Activated naive CD4-positive, alpha-beta T cell treated with anti-CD3 and anti-CD28 coated beads, Interleukin-2, amount 50 U/mL, for 24 hours (primary cell): ENCODE results near the gene CLEC4G.
"Not testable (repeated sequence)": the region's sequence is repeated elsewhere in the genome, so short reads cannot be mapped to it uniquely, and the experiment has no call there.

Experiments
- H3K27ac Mint-ChIP-seq: one replicate; pipeline ENCODE4 v1.8.0; 2021; ENCODE audit warnings: mild to moderate bottlenecking, mixed read lengths
- H3K27me3 Mint-ChIP-seq: one replicate; pipeline ENCODE4 v1.8.0; 2021; ENCODE audit warnings: mixed read lengths
- H3K36me3 Mint-ChIP-seq: one replicate; pipeline ENCODE4 v1.8.0; 2021; ENCODE audit warnings: mixed read lengths
- H3K4me1 Mint-ChIP-seq: one replicate; pipeline ENCODE4 v1.8.0; 2021; ENCODE audit warnings: mixed read lengths
- H3K4me3 Mint-ChIP-seq: one replicate; pipeline ENCODE4 v1.8.0; 2021; ENCODE audit warnings: mild to moderate bottlenecking, mixed read lengths
- H3K9me3 Mint-ChIP-seq: one replicate; pipeline ENCODE4 v1.8.0; 2021; ENCODE audit warnings: mixed read lengths

Gene CLEC4G, protein sequence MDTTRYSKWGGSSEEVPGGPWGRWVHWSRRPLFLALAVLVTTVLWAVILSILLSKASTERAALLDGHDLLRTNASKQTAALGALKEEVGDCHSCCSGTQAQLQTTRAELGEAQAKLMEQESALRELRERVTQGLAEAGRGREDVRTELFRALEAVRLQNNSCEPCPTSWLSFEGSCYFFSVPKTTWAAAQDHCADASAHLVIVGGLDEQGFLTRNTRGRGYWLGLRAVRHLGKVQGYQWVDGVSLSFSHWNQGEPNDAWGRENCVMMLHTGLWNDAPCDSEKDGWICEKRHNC

DNA sequence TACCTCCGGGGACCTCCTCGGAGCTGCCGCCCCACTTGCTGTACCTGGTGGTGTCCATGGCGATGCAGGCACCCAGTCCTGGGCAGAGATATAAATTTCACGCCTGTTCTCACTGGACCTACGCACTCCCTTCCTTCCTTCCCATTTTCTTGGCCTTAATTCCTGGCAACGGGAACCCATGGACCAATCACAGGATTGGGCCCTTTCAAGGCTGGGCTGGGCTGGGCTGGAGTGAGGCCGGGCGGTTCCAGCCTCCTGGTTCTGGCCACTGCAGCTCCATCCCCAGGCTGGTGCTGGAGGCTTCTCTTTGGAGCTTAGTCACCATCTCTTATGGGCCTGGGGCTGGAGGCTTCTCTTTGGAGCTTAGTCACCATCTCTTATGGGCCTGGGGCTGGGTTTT lies at the start of gene CLEC4G:
Gene CLEC4G (minus strand): TSS at position 66 of the 400 bp plus-strand sequence. CDS start 8 bp downstream, at position 58.
- no peaks in the 10 kb centered on the region for H3K9me3 Mint-ChIP-seq
- H3K27ac Mint-ChIP-seq, result no peak within 1 kb of the TSS
- no peaks in the 10 kb centered on the region for H3K36me3 Mint-ChIP-seq
- peaks cover 14% of the 10 kb centered on the region for H3K4me1 Mint-ChIP-seq
- no peak within 1 kb of the TSS for H3K4me3 Mint-ChIP-seq
- H3K27me3 Mint-ChIP-seq, result peaks cover 25% of the 10 kb centered on the region

DNA sequence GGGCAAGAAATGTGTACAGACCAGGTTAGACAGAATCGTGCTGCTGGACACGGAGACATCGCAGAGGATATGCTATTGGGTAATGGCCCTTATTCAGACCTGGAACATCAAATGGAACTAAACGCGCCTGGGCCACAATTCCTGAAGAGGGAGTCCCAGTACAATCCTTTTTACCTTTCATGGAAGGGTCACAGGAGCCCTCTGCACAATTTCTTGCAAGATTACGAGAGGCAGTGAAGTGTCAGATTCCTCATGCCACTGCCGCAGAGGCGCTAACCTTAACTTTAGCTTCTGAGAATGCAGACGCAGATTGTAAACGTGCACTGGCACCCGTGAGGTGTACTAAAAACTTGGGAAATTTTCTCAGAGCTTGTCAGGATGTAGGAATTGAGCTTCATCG lies 49.2 kb upstream of the CLEC4G start:
- Mint-ChIP-seq H3K4me1 (no peaks in the 10 kb centered on the region), H3K9me3 (no peaks in the 10 kb centered on the region), H3K27me3 (no peaks in the 10 kb centered on the region), H3K4me3 (no peak overlapping the region), H3K27ac (no peak overlapping the region), H3K36me3 (no peaks in the 10 kb centered on the region)

DNA sequence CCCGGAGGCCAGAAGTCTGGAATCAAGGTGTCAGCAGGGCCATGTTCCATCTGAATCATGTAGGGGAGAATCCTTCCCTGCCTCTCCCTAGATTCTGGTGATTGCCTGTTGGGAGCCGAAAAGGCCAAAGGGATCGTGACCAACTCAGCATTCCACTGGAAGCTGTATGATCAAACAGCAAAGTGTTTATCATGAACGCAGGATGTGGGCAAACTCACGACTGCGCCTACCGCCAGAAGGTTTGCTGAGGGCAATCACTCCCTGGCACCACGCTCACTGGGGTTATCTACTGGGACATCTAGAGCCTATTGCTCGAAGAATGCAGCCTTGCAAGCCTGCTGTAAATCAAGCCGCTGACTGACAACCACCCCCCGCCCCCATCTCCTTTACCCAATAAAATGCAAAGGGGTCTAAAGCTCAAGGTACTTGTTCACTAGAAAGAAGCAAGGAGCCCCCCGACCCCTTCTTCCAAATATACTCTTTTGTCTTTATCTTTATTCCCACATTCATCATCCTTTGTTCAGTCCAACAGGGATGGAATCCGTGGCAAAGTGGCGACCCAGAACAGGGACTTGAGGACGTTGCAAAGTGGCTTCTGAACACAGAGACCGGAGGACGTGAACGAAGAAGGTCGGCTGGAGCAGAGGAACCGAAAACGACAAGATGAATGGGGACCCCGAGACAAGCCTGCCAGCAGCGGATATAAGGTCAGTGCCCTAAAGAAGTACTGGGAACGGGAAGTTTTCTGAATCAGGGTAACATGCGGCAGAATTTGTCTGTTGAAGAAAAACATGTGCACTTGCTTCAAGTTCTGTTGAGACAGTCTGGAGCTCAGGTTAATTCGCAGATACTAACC lies 47.9 kb upstream of the CLEC4G start:
- H3K4me3 Mint-ChIP-seq, result no peak overlapping the region
- no peaks in the 10 kb centered on the region for H3K36me3 Mint-ChIP-seq
- no peaks in the 10 kb centered on the region for H3K27me3 Mint-ChIP-seq
- peaks cover 3% of the 10 kb centered on the region for H3K4me1 Mint-ChIP-seq
- no peak overlapping the region for H3K27ac Mint-ChIP-seq
- no peaks in the 10 kb centered on the region for H3K9me3 Mint-ChIP-seq

DNA sequence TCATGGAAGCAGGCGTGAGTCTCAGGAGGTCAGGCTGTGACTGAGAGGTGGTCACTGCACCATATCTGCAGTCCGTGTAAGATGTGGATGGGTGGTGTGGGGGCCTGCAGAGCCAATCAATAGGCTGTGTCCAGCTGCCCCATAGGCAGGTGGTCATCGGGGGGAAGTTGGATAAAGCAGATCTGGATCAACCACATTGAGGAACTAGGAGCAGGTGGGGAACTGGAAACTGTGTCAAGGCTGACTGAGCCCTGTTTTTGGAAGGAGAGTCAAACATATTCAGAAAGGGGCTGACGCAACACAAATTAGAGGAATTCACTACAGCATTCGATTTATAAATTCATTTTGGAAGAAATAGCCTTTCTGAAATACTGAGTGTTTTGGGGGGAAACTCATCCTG lies 46.2 kb upstream of the CLEC4G start:
- H3K27ac Mint-ChIP-seq, result no peak overlapping the region
- H3K27me3 Mint-ChIP-seq, result no peaks in the 10 kb centered on the region
- peaks cover 10% of the 10 kb centered on the region for H3K4me1 Mint-ChIP-seq
- H3K4me3 Mint-ChIP-seq, result no peak overlapping the region
- H3K36me3 Mint-ChIP-seq, result no peaks in the 10 kb centered on the region
- no peaks in the 10 kb centered on the region for H3K9me3 Mint-ChIP-seq

DNA sequence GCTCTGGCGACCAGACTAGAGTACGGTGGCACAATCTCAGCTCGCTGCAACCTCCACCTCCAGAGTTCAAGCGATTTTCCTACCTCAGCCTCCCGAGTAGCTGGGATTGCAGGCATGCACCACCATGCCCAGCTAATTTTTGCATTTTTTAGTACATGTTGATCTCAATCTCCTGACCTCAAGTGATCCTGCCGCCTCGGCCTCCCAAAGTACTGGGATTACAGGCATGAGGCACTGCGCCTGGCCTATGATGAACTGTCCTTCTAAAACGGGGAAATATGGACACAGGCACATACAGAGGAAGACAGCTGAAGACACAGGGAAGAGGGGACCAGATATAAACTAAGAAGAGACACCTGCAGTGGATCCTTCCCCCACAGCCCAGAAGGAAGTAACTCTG lies 43.9 kb upstream of the CLEC4G start:
- Mint-ChIP-seq H3K27me3 (no peaks in the 10 kb centered on the region), H3K27ac (no peak overlapping the region), H3K4me3 (no peak overlapping the region)

DNA sequence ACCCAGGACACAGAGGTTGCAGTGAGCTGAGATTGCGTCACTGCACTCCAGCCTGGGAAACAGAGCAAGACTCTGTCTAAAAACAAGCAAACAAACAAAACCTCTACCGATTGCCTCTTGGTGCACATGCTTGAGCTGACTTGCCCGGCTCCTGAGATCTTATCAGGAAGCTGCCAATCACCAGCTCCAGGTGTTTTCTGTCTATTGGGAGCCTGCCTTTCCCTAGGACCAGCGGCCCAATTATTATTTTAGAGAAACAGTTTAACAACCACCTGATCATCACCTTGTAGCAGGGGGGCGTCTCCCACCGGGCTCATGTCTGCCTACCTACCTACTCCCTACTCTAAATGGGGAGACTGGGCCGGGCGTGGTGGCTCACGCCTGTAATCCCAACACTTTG lies 41.9 kb upstream of the CLEC4G start:
- Mint-ChIP-seq H3K4me3 (no peak overlapping the region), H3K27ac (no peak overlapping the region), H3K27me3 (no peaks in the 10 kb centered on the region), H3K4me1 (peaks cover 28% of the 10 kb centered on the region), H3K36me3 (no peaks in the 10 kb centered on the region), H3K9me3 (no peaks in the 10 kb centered on the region)

More for the DNA sequence above, 43.9 kb upstream of the CLEC4G start:
- peaks cover 28% of the 10 kb centered on the region for H3K4me1 Mint-ChIP-seq
- H3K9me3 Mint-ChIP-seq, result no peaks in the 10 kb centered on the region
- no peaks in the 10 kb centered on the region for H3K36me3 Mint-ChIP-seq

DNA sequence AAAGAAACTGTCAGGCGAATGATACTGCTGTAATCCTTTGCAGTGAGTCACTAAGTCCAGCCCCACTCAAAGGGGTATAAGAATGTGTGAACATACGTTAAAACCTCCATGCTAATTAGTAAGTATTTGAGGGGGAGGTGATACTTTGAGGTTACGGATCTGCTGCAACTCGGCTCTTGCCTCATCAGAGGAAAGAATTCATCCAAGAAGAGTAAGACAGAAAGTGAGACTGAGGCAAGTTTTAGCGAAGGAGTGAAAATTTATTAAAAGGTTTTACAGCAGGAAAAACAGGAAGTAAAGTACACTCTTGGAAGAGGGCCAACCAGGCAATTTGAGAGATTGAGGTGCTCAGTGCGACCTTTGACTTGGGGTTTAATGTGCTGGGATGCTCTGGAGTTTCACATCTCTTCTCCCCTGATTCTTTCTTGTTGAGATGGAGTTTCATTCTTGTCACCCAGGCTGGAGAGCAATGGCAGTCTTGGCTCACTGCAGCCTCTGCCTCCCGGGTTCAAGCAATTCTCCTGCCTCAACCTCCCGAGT lies 40.9 kb upstream of the CLEC4G start:
- Mint-ChIP-seq H3K36me3 (no peaks in the 10 kb centered on the region), H3K4me1 (peaks cover 28% of the 10 kb centered on the region), H3K27ac (peak overlapping the region; percentile 31), H3K4me3 (peak overlapping the region; percentile 34), H3K9me3 (no peaks in the 10 kb centered on the region), H3K27me3 (no peaks in the 10 kb centered on the region)

DNA sequence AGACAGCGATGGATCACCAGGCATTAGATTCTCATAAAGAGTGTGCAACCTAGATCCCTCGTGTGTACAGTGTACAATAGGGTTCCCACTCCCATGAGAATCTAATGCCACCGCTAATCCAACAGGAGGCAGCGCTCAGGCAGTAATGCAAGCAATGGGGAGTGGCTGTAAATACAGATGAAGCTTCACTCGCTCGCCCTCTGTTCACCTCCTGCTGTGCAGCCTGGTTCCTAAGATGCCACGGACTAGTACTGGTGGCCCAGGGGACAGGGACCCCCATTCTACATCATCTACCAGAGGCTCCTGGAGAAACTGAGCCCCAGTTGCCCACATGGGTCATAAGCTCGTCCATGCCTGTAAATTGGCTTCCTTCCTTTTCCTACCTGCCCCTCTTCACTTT lies 39.2 kb upstream of the CLEC4G start:
- Mint-ChIP-seq H3K4me1 (peaks cover 28% of the 10 kb centered on the region), H3K4me3 (no peak overlapping the region), H3K27me3 (no peaks in the 10 kb centered on the region), H3K36me3 (no peaks in the 10 kb centered on the region), H3K27ac (no peak overlapping the region), H3K9me3 (no peaks in the 10 kb centered on the region)

DNA sequence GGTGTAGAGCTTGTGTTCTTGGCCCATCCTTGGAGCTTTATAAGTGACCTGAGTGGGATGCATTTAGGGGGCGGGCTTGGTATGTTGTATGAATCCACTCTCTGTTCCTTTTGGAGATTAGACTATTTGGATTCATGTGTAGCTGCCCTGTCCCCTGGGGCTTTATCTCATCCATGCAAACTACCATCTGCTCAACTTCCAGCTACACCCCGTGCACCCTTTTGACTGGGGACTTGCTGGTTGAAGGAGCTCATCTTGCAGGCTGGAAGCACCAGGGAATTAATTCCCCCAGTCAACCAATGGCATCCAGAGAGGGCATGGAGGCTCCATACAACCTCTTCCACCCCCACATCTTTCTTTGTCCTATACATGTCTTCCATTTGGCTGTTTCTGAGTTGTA lies 37.3 kb upstream of the CLEC4G start:
- Mint-ChIP-seq H3K36me3 (no peaks in the 10 kb centered on the region), H3K27me3 (no peaks in the 10 kb centered on the region), H3K4me3 (no peak overlapping the region), H3K4me1 (peaks cover 24% of the 10 kb centered on the region), H3K9me3 (no peaks in the 10 kb centered on the region), H3K27ac (no peak overlapping the region)

DNA sequence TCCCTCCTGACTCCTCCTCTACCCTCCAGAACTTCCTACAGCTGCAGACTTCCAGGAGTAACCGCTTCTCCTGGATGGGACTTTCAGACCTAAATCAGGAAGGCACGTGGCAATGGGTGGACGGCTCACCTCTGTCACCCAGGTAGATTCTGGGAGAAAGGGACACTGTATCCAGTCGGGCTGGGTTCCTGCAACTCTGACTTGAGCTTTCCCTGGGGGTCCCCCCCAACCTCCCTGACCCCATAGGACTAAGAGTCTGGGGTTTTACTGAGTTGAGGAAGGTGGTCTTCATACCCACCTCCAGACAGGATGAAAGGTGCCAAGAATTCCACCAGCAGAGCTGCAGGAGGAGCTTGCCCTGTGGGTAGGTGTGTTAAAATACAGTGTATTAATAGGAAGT lies 35.6 kb upstream of the CLEC4G start:
- no peak overlapping the region for H3K27ac Mint-ChIP-seq
- no peak overlapping the region for H3K4me3 Mint-ChIP-seq
- no peaks in the 10 kb centered on the region for H3K27me3 Mint-ChIP-seq
- no peaks in the 10 kb centered on the region for H3K9me3 Mint-ChIP-seq
- no peaks in the 10 kb centered on the region for H3K36me3 Mint-ChIP-seq
- peaks cover 22% of the 10 kb centered on the region for H3K4me1 Mint-ChIP-seq

DNA sequence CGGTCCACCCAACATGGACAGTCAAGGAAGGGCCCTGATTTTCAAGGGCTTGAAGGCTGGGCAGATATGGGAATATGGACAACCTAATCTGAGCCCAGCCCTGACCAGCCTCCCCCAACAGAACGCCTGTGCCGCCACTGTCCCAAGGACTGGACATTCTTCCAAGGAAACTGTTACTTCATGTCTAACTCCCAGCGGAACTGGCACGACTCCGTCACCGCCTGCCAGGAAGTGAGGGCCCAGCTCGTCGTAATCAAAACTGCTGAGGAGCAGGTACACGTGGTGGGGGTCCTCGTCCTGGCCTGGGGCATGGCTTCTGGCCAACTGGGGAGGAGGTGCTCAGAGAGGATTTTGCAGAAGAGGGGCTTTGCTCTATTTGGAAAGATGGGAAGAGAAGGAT lies 34.6 kb upstream of the CLEC4G start:
- no peak overlapping the region for H3K27ac Mint-ChIP-seq
- no peaks in the 10 kb centered on the region for H3K36me3 Mint-ChIP-seq
- H3K4me1 Mint-ChIP-seq, result peaks cover 15% of the 10 kb centered on the region
- no peaks in the 10 kb centered on the region for H3K9me3 Mint-ChIP-seq
- no peak overlapping the region for H3K4me3 Mint-ChIP-seq
- no peaks in the 10 kb centered on the region for H3K27me3 Mint-ChIP-seq

DNA sequence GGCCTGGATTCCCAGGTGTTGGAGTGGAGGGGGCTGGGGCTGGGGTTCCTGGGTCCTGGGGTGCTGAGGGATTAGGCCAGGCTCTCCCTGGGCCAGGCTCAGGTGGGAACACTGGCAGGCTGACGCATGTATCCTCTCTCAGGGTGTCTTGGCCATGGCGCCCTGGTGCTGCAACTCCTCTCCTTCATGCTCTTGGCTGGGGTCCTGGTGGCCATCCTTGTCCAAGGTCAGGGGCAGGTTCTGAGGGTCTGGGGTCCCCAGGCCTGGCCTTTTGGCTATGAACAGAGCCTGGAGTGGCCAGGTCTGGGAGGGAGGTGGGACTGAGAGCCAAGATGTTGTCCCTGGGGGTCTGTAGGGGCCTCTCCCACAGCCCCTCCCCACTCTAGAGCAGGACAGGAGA lies 33.1 kb upstream of the CLEC4G start:
- H3K9me3 Mint-ChIP-seq, H3K27me3 Mint-ChIP-seq, H3K36me3 Mint-ChIP-seq, H3K4me3 Mint-ChIP-seq, H3K27ac Mint-ChIP-seq: not testable (repeated sequence)
- H3K4me1 Mint-ChIP-seq, result peaks cover 11% of the 10 kb centered on the region

DNA sequence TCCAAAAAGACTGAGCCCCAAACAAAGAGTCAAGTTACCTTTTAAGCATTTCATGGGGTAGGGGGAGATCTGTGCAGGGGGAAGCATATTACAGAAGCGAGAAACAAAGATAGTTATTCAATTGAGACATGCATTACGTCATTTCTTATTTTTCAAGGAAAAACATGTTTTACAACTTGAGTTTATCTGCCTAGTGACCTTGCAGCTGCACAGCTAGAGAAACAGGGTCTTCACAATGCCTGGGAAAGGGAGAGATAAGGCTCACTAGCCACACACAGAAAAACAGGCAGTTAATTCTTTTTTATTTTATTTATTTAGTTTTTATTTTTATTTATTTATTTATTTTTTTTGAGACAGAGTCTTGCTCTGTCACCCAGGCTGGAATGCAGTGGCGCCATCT lies 32.2 kb upstream of the CLEC4G start:
- H3K36me3 Mint-ChIP-seq, H3K27ac Mint-ChIP-seq, H3K9me3 Mint-ChIP-seq, H3K4me3 Mint-ChIP-seq, H3K27me3 Mint-ChIP-seq: not testable (repeated sequence)
- H3K4me1 Mint-ChIP-seq, result peaks cover 11% of the 10 kb centered on the region

DNA sequence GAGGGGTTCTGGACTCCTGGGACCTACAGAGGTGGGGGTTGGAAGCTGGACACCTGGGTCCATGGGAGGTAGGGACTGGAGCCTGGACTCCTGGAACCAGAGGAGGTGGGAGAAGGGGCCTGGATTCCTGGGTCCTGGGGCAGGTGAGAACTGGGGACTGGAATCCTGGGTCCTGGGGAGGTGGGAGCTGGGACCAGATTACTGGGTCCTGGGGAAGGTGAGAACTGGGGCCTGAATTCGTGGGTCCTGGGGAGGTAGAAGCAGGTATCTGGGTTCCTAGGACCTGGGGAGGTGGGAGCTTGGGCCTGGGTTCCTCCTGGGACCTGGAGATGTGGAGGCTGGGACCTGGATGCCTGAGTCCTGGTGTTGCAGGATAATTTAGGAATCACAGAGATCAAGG lies 31.8 kb upstream of the CLEC4G start:
- Mint-ChIP-seq H3K9me3 (peaks cover 8% of the 10 kb centered on the region), H3K36me3 (peaks cover 9% of the 10 kb centered on the region), H3K4me3 (no peak overlapping the region), H3K4me1 (peaks cover 11% of the 10 kb centered on the region), H3K27me3 (no peaks in the 10 kb centered on the region), H3K27ac (no peak overlapping the region)

DNA sequence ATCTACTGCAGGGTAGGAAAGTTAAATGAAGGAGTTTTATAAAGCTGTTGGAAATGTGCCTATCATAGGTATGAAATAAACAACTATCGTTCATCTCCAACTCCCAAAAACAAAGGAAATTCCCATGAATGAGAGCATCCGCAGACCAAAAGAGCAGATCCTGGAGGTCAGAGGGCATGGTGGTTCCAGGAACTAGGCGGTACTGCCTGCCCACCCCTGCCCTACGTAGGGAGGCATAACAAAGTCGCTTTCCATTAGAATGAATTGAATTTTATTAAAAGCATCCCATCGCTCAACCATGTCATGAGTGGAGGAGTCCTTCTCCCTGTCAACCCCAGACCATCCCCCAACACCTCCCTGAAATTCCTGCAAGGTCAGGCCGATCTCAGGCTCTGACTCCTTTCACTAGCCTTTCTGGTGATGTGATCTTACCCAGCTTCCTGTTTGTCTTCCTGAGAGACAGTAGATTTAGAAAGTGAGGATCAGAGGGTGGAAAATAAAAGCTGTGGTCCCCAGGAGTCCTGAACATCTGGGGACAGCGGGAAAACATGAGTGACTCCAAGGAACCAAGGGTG lies 30.9 kb upstream of the CLEC4G start, which contains the start of gene CLEC4M:
Gene CLEC4M (plus strand): TSS at position 525 of the 575 bp plus-strand sequence. CDS start 24 bp downstream, at position 549.
- H3K27ac Mint-ChIP-seq, result no peak within 1 kb of the TSS

DNA sequence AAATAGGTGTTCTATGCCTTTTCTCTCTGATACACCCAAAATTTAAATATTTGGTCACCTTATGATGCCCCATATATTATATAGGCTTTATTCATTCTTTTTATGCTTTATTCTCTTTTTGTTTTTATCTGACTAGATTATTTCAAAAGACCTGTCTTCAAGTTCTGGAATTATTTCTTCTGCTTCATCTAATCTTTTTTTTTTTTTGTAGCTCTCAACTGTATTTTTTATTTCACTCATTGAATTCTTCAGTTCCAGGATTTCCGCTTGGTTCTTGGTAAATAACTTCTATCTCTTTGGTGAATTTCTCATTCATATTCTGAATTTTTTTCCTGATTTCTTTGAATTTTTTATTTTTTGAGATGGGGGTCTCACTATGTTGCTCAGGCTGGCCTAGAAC lies 27.2 kb upstream of the CLEC4G start:
- Mint-ChIP-seq H3K27me3 (peaks cover 2% of the 10 kb centered on the region), H3K36me3 (peaks cover 20% of the 10 kb centered on the region)

More for the DNA sequence above, 30.9 kb upstream of the CLEC4G start, which contains the start of gene CLEC4M:
- peaks cover 11% of the 10 kb centered on the region for H3K36me3 Mint-ChIP-seq
- H3K4me3 Mint-ChIP-seq, result no peak within 1 kb of the TSS
- H3K27me3 Mint-ChIP-seq, result no peaks in the 10 kb centered on the region
- peaks cover 14% of the 10 kb centered on the region for H3K9me3 Mint-ChIP-seq
- peaks cover 11% of the 10 kb centered on the region for H3K4me1 Mint-ChIP-seq

More for the DNA sequence above, 27.2 kb upstream of the CLEC4G start:
- Mint-ChIP-seq H3K9me3 (peaks cover 27% of the 10 kb centered on the region), H3K27ac (peak overlapping the region; percentile 30), H3K4me3 (no peak overlapping the region), H3K4me1 (peaks cover 17% of the 10 kb centered on the region)
